SK-N-SH (cell line): ENCODE measurements around the gene DSCAML1. TPM values are rescaled to one million over a fixed set of nuclear protein-coding genes. Genes with fewer than 3 reads are reported as not detected.

ENCODE experiments used
- CTCF ChIA-PET: fragments of 300-600, 350-600 bp; formaldehyde crosslinking; extraction: SDS; loops from one replicate; lab custom pipeline; 2021; lab: Yijun Ruan, JAX
- POLR2A ChIA-PET: fragments of 350-600 bp; sonication (Branson Sonifier 250); formaldehyde crosslinking; extraction: SDS; loops from one replicate; lab custom pipeline; 2020; ENCODE audit warnings: antibody characterized with exemption, inconsistent platforms; lab: Yijun Ruan, JAX
- DNase-seq: peaks from one replicate; pipeline ENCODE4 v3.0.0; 2012
- H2AFZ ChIP-seq: fragments of 200-600 bp; sonication (generic); 2 replicates; pipeline ENCODE4 v1.8.1; 2016; ENCODE audit warnings: antibody characterized with exemption, mild to moderate bottlenecking, low read depth
- H3F3A ChIP-seq: fragments of 200-600 bp; sonication (generic); replicated peaks from 2 replicates; pipeline ENCODE3; 2016; ENCODE audit warnings: antibody characterized with exemption, mild to moderate bottlenecking; ENCODE audit not compliant: insufficient read depth
- H3K27ac ChIP-seq, 2 experiments: fragments of 200-500 bp in 1 of 2; fragments of 200-600 bp in 1 of 2; sonication (Bioruptor generic) in 1 of 2; sonication (generic), shearing (Covaris generic) in 1 of 2; 2 replicates each; pipeline versions ENCODE4 v1.5.1 to v1.6.1; 2014 to 2016; ENCODE audit warnings: low read depth in 2 of 2, inconsistent platforms in 1 of 2, low read length in 1 of 2, mild to moderate bottlenecking in 1 of 2, mixed read lengths in 1 of 2
- H3K27me3 ChIP-seq: fragments of 200-600 bp; sonication (generic), shearing (Covaris generic); 2 replicates; pipeline ENCODE4 v1.6.1; 2016; ENCODE audit warnings: mixed run types; ENCODE audit not compliant: insufficient read depth
- H3K36me3 ChIP-seq, 2 experiments: fragments of 200-500 bp in 1 of 2; fragments of 200-600 bp in 1 of 2; sonication (Bioruptor generic) in 1 of 2; sonication (generic) in 1 of 2; replicated peaks in 1 of 2; 2 replicates each; pipeline versions ENCODE3 to v1.5.1; 2014 to 2016; ENCODE audit warnings: low read length in 1 of 2, mild to moderate bottlenecking in 1 of 2; ENCODE audit not compliant: insufficient read depth in 2 of 2, control insufficient read depth in 1 of 2
- H3K4me1 ChIP-seq, 2 experiments: fragments of 200-500 bp in 1 of 2; fragments of 200-600 bp in 1 of 2; sonication (Bioruptor generic) in 1 of 2; sonication (generic), shearing (Covaris generic) in 1 of 2; 2 replicates each; pipeline versions ENCODE4 v1.5.1 to v1.6.1; 2014 to 2016; ENCODE audit warnings: low read depth in 1 of 2, low read length in 1 of 2, mixed run types in 1 of 2; ENCODE audit not compliant: insufficient read depth in 2 of 2, control insufficient read depth in 1 of 2
- H3K4me2 ChIP-seq: fragments of 200-600 bp; sonication (generic), shearing (Covaris generic); 2 replicates; pipeline ENCODE4 v1.6.1; 2017; ENCODE audit warnings: mixed run types
- H3K4me3 ChIP-seq, 2 experiments: fragments of 200-500 bp in 1 of 2; fragments of 200-600 bp in 1 of 2; sonication (Bioruptor generic) in 1 of 2; sonication (generic), shearing (Covaris generic) in 1 of 2; 2 replicates each; pipeline versions ENCODE4 v1.5.1 to v1.8.1; 2014 to 2016; ENCODE audit warnings: low read depth in 2 of 2, inconsistent platforms in 1 of 2, low read length in 1 of 2, mild to moderate bottlenecking in 1 of 2, mixed read lengths in 1 of 2, moderate library complexity in 1 of 2
- H3K79me2 ChIP-seq: fragments of 200-600 bp; sonication (generic); 2 replicates; pipeline ENCODE4 v1.8.1; 2017; ENCODE audit warnings: mild to moderate bottlenecking; ENCODE audit not compliant: insufficient read depth
- H3K9ac ChIP-seq: fragments of 200-600 bp; sonication (generic); 2 replicates; pipeline ENCODE4 v1.6.1; 2017; ENCODE audit warnings: mixed run types
- H3K9me2 ChIP-seq: fragments of 200-600 bp; sonication (generic); 2 replicates; pipeline ENCODE4 v1.6.1; 2017; ENCODE audit warnings: mixed run types
- H3K9me3 ChIP-seq: fragments of 200-600 bp; sonication (generic); 2 replicates; pipeline ENCODE4 v1.6.1; 2017; ENCODE audit warnings: mixed run types, mild to moderate bottlenecking, moderate library complexity
- H4K20me1 ChIP-seq: fragments of 200-600 bp; sonication (generic); 2 replicates; pipeline ENCODE4 v1.6.1; 2017; ENCODE audit warnings: mild to moderate bottlenecking, mixed run types; ENCODE audit not compliant: insufficient read depth
- EP300 ChIP-seq, 2 experiments: IDR thresholded peaks; 2 replicates each; pipeline versions ENCODE4 v1.4.0 to v1.6.1; 2012; ENCODE audit warnings: borderline replicate concordance in 1 of 2, low read depth in 1 of 2, low read length in 1 of 2
- EZH2phosphoT487 ChIP-seq: fragments of 200-600 bp; sonication (generic); IDR thresholded peaks from 2 replicates; pipeline ENCODE4 v1.6.1; 2017; ENCODE audit warnings: low read depth, mixed run types, mild to moderate bottlenecking, antibody characterized with exemption, moderate library complexity, borderline replicate concordance
- FOSL2 ChIP-seq: IDR thresholded peaks from 2 replicates; pipeline ENCODE4 v1.4.0; 2012; ENCODE audit warnings: low read depth, mild to moderate bottlenecking, moderate library complexity, borderline replicate concordance
- FOXM1 ChIP-seq: IDR thresholded peaks from 2 replicates; pipeline ENCODE4 v1.4.0; 2012; ENCODE audit warnings: low read depth, mild to moderate bottlenecking
- GATA2 ChIP-seq: sonication (generic); formaldehyde crosslinking; IDR thresholded peaks from 2 replicates; pipeline ENCODE4 v1.5.0; 2020; ENCODE audit warnings: mild to moderate bottlenecking, missing genetic modification reagents
- JUND ChIP-seq: IDR thresholded peaks from 2 replicates; pipeline ENCODE4 v1.4.0; 2012
- NFIC ChIP-seq: IDR thresholded peaks from 2 replicates; pipeline ENCODE4 v1.4.0; 2012; ENCODE audit warnings: borderline replicate concordance
- RCOR1 ChIP-seq: fragments of 150-350 bp; IDR thresholded peaks from 2 replicates; pipeline ENCODE4 v1.6.1; 2017; ENCODE audit warnings: antibody characterized with exemption, low read length
- RXRA ChIP-seq: IDR thresholded peaks from 2 replicates; pipeline ENCODE4 v1.4.0; 2012; ENCODE audit warnings: low read depth, mild to moderate bottlenecking, borderline replicate concordance
- TAF1 ChIP-seq: IDR thresholded peaks from 2 replicates; pipeline ENCODE4 v1.6.1; 2012; ENCODE audit warnings: low read depth, mild to moderate bottlenecking, low read length, moderate library complexity, borderline replicate concordance
- TCF12 ChIP-seq: IDR thresholded peaks from 2 replicates; pipeline ENCODE4 v1.4.0; 2012
- YY1 ChIP-seq: IDR thresholded peaks from 2 replicates; pipeline ENCODE4 v1.4.0; 2012; ENCODE audit warnings: low read depth, mild to moderate bottlenecking
- WGBS: methylation state at CpG from one replicate; pipeline ENCODE4 v1.1.6; 2017; ENCODE audit warnings: low lambda C conversion rate; 5-methylcytosine and 5-hydroxymethylcytosine counted together
- polyA plus RNA-seq, 3 experiments: library from polyadenylated mRNA; depleted of rRNA; stranded (reverse); fragments of >200 nt; gene quantifications; 2 replicates each; pipeline ENCODE4 v1.2.3, GENCODE V29; 2012
- TF ChIP-seq, protein P1 (sequence below): IDR thresholded peaks from 2 replicates; pipeline ENCODE4; 2012
- TF ChIP-seq, protein P2 (sequence below): IDR thresholded peaks from 2 replicates; pipeline ENCODE4 v1.4.0; 2012; ENCODE audit warnings: low read depth
- TF ChIP-seq, protein P3 (sequence below): IDR thresholded peaks from 2 replicates; pipeline ENCODE4 v1.4.0; 2012; ENCODE audit warnings: low read depth, borderline replicate concordance

DSCAML1 gene
- polyA plus RNA-seq, 1 of the 3 experiments (the other 2 are of a cell fraction): not detected

- Histone ChIP-seq H3K9me3 (no peaks in the 10 kb centered on the region), H2AFZ (no peak overlapping the region), H3K79me2 (no peaks in the 10 kb centered on the region), H3K27me3 (peaks cover 22% of the 10 kb centered on the region; the same call in 1 of the 2 replicates), H4K20me1 (no peaks in the 10 kb centered on the region), H3K36me3 (no peaks in the 10 kb centered on the region), H3F3A (no peaks in the 10 kb centered on the region), H3K9ac (no peak overlapping the region), H3K9me2 (no peaks in the 10 kb centered on the region), H3K4me1 (peaks cover 0 to 29% of the 10 kb centered on the region in 2 experiments; a peak in 2 of 4 replicates), H3K27ac (peak overlapping the region in 1 of 2 experiments; percentile 99; a peak in 1 of 4 replicates), H3K4me2 (no peak overlapping the region), H3K4me3 (no peak overlapping the region)
- CTCF ChIA-PET: interaction anchor here (0.6 to 9.8 kb wide), 74 partner anchors 11 to 610 kb away, joined by 3 to 239 read pairs (median 7); no protein-coding TSS in a partner anchor
- DNase-seq: no peak
- TF ChIP-seq FOSL2 (no peak), EZH2phosphoT487 (no peak), EP300 (IDR thresholded peaks at IDR 0.05; ENCODE audit: borderline replicate concordance in 1 of 2, low read depth in 1 of 2, low read length in 1 of 2) (no peak), GATA2 (no peak), NFIC (no peak), TCF12 (no peak), FOXM1 (no peak), RCOR1 (no peak), YY1 (no peak)
- TF ChIP-seq, protein P1, sequence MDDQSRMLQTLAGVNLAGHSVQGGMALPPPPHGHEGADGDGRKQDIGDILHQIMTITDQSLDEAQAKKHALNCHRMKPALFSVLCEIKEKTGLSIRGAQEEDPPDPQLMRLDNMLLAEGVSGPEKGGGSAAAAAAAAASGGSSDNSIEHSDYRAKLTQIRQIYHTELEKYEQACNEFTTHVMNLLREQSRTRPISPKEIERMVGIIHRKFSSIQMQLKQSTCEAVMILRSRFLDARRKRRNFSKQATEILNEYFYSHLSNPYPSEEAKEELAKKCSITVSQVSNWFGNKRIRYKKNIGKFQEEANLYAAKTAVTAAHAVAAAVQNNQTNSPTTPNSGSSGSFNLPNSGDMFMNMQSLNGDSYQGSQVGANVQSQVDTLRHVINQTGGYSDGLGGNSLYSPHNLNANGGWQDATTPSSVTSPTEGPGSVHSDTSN: no peak
- TF ChIP-seq, protein P2, sequence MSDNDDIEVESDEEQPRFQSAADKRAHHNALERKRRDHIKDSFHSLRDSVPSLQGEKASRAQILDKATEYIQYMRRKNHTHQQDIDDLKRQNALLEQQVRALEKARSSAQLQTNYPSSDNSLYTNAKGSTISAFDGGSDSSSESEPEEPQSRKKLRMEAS: no peak
- POLR2A ChIA-PET: interaction anchor here (1.0 to 2.7 kb wide), 5 partner anchors 13 to 329 kb away, joined by 3 to 28 read pairs (median 8); no protein-coding TSS in a partner anchor
- WGBS: 80% methylated on average over 1 of the region's 12 CpGs
Observed at GRCh38 chr11:117442869-117443239, 354.2 kb downstream of the DSCAML1 start.

DNA sequence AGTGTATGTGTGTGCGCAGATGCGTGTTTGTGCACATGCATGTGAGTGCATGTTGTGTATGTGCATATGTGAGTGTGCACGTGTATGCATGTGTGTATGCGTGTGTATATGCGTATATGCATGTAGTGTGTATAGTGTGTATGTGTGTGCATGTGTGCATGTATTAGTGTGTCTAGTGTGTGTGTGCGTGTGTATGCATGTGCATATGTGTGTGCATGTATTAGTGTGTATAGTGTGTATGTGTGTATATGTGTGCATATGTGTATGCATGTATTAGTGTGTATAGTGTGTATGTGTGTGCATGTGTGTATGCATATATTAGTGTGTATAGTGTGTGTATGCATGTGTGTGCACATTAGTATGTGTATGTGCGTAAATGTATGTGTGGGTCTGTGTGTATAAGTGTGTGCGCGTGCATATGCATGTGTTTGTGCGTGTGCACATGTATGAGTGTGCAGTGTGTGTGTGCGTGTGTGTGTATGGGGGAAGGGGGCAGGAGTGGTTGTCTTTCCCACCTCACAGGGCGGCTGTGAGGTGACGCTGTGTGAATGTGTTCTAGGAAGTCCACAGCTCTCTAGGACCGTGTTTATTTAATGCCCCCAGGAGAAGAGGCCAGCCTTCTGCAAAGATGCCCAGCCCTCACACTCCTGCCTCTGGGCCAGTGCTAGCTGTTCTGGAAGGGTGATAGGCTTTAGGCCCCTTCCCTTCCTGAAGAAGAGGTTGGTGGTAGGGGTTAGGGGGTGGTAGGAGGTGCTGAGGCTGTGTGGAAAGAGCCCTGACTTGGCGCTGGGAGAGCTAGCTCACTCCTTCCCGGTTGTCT, 354.8 kb downstream of the DSCAML1 start:
- no peaks in the 10 kb centered on the region for H3K9me3 ChIP-seq
- no peak for DNase-seq
- H3K79me2 ChIP-seq: no peaks in the 10 kb centered on the region
- H3K36me3 ChIP-seq: no peaks in the 10 kb centered on the region
- WGBS: 84% methylated on average over 16 of the region's 16 CpGs
- no peaks in the 10 kb centered on the region for H4K20me1 ChIP-seq
- no peak overlapping the region for H2AFZ ChIP-seq
- H3K9me2 ChIP-seq: no peaks in the 10 kb centered on the region
- ChIA-PET POLR2A (no interaction called here), CTCF (interaction anchor here (0.9 to 9.8 kb wide), 29 partner anchors 12 to 505 kb away, joined by 3 to 239 read pairs (median 10); no protein-coding TSS in a partner anchor)
- no peak overlapping the region for H3K9ac ChIP-seq
- TF ChIP-seq TAF1: no peak
- TF ChIP-seq JUND: no peak
- TF ChIP-seq RXRA: no peak
- TF ChIP-seq, protein P2: no peak
- TF ChIP-seq, protein P3, sequence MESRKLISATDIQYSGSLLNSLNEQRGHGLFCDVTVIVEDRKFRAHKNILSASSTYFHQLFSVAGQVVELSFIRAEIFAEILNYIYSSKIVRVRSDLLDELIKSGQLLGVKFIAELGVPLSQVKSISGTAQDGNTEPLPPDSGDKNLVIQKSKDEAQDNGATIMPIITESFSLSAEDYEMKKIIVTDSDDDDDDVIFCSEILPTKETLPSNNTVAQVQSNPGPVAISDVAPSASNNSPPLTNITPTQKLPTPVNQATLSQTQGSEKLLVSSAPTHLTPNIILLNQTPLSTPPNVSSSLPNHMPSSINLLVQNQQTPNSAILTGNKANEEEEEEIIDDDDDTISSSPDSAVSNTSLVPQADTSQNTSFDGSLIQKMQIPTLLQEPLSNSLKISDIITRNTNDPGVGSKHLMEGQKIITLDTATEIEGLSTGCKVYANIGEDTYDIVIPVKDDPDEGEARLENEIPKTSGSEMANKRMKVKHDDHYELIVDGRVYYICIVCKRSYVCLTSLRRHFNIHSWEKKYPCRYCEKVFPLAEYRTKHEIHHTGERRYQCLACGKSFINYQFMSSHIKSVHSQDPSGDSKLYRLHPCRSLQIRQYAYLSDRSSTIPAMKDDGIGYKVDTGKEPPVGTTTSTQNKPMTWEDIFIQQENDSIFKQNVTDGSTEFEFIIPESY: no peak
- no peaks in the 10 kb centered on the region for H3F3A ChIP-seq
- no peak overlapping the region for H3K4me3 ChIP-seq
- H3K4me2 ChIP-seq: no peak overlapping the region
- H3K27ac ChIP-seq: no peak overlapping the region
- H3K4me1 ChIP-seq: peaks cover 0 to 29% of the 10 kb centered on the region in 2 experiments; a peak in 2 of 4 replicates
- H3K27me3 ChIP-seq: peaks cover 22% of the 10 kb centered on the region; the same call in 1 of the 2 replicates
